ENCODE measurements around the gene MYCL. TPM values are rescaled to one million over a fixed set of nuclear protein-coding genes. Genes with fewer than 3 reads are reported as not detected.

Gene MYCL
- total RNA-seq, 1 donor from 2014 or later, result 17.2 TPM

GRCh38 chr1:39877980-39878956 lies 23.4 kb downstream of the MYCL start:
- no peak overlapping the region for H3K27ac ChIP-seq

GRCh38 chr1:39877231-39877778 lies 24.4 kb downstream of the MYCL start:
- no peak overlapping the region for H3K27ac ChIP-seq
- no peak for TF ChIP-seq POLR2A (IDR thresholded peaks at IDR 0.05)
- no peak for TF ChIP-seq POLR2AphosphoS5 (IDR thresholded peaks at IDR 0.05; ENCODE audit: insufficient read depth in 1 of 2, low read depth in 1 of 2)
- TF ChIP-seq CTCF (IDR thresholded peaks at IDR 0.05), result no peak
- H3K9me3 ChIP-seq, result no peaks in the 10 kb centered on the region
- no peaks in the 10 kb centered on the region for H3K27me3 ChIP-seq
- H3K4me3 ChIP-seq, result no peak overlapping the region
- DNase-seq (ENCODE audit: extremely low spot score in 2 of 2), result no peak
- peaks cover 35% of the 10 kb centered on the region for H3K4me1 ChIP-seq
- intact Hi-C loops (cut with DNase I), result no loop called here
- no peaks in the 10 kb centered on the region for H3K36me3 ChIP-seq

More at GRCh38 chr1:39877980-39878956, 23.4 kb downstream of the MYCL start:
- Histone ChIP-seq H3K27me3 (no peaks in the 10 kb centered on the region), H3K4me3 (no peak overlapping the region), H3K9me3 (no peaks in the 10 kb centered on the region), H3K36me3 (no peaks in the 10 kb centered on the region), H3K4me1 (peaks cover 35% of the 10 kb centered on the region)
- TF ChIP-seq CTCF (IDR thresholded peaks at IDR 0.05), result no peak
- no peak for TF ChIP-seq POLR2AphosphoS5 (IDR thresholded peaks at IDR 0.05; ENCODE audit: insufficient read depth in 1 of 2, low read depth in 1 of 2)
- TF ChIP-seq POLR2A (IDR thresholded peaks at IDR 0.05), result no peak
- intact Hi-C loops (cut with DNase I), result no loop called here
- no peak for DNase-seq (ENCODE audit: extremely low spot score in 2 of 2)

- H3K27ac ChIP-seq, result no peak overlapping the region
- H3K9me3 ChIP-seq, result no peaks in the 10 kb centered on the region
- no peaks in the 10 kb centered on the region for H3K27me3 ChIP-seq
- no peak overlapping the region for H3K4me3 ChIP-seq
- H3K36me3 ChIP-seq, result no peaks in the 10 kb centered on the region
- intact Hi-C loops (cut with DNase I), result no loop called here
- DNase-seq (ENCODE audit: extremely low spot score in 2 of 2), result no peak
- H3K4me1 ChIP-seq, result peaks cover 26% of the 10 kb centered on the region
- TF ChIP-seq POLR2A (IDR thresholded peaks at IDR 0.05), result no peak
- no peak for TF ChIP-seq CTCF (IDR thresholded peaks at IDR 0.05)
- TF ChIP-seq POLR2AphosphoS5 (IDR thresholded peaks at IDR 0.05; ENCODE audit: insufficient read depth in 1 of 2, low read depth in 1 of 2), result no peak
These were observed 25.6 kb downstream of the MYCL start for GRCh38 chr1:39876144-39876543.

- no peak for DNase-seq (ENCODE audit: extremely low spot score in 2 of 2)
- TF ChIP-seq CTCF (IDR thresholded peaks at IDR 0.05) (no peak), POLR2A (IDR thresholded peaks at IDR 0.05) (no peak), POLR2AphosphoS5 (IDR thresholded peaks at IDR 0.05; ENCODE audit: insufficient read depth in 1 of 2, low read depth in 1 of 2) (no peak)
- no peak overlapping the region for H3K27ac ChIP-seq
- H3K36me3 ChIP-seq, result no peaks in the 10 kb centered on the region
- H3K4me3 ChIP-seq, result no peak overlapping the region
- intact Hi-C loops (cut with DNase I), result loop anchor here (5.0 kb wide), 1 partner anchor 45 kb away; no protein-coding TSS in a partner anchor
- no peaks in the 10 kb centered on the region for H3K27me3 ChIP-seq
- H3K9me3 ChIP-seq, result no peaks in the 10 kb centered on the region
- peaks cover 23% of the 10 kb centered on the region for H3K4me1 ChIP-seq
These were observed 29.0 kb downstream of the MYCL start for GRCh38 chr1:39872698-39873097.
